PC-9 (cell line): ENCODE measurements around the gene NUP62CL. TPM values are rescaled to one million over a fixed set of nuclear protein-coding genes. Genes with fewer than 3 reads are reported as not detected.
A peak's percentile ranks its signal among the peaks of the same experiment; 100 is the strongest.

Experiments used
- BruUV-seq: library from RNA; stranded (reverse); fragments of 400-500 nt; replicated peaks from 2 replicates; lab custom pipeline; 2021; lab: Mats Ljungman, UMichigan
- CTCF ChIA-PET: fragments of 300-600 bp; sonication (Branson Sonifier 250); formaldehyde crosslinking; loops from one replicate; lab custom pipeline; 2022; ENCODE audit warnings: antibody characterized with exemption; lab: Charles Lee
- POLR2A ChIA-PET: fragments of 300-600 bp; sonication (Branson Sonifier 250); formaldehyde crosslinking; loops from one replicate; lab custom pipeline; 2022; ENCODE audit warnings: antibody characterized with exemption; ENCODE audit not compliant: unreplicated experiment; lab: Charles Lee
- DNase-seq, 2 experiments: peaks; one replicate each; pipeline versions ENCODE4 v3.0.0 to v3.0.0-alpha.2; 2015 to 2022; ENCODE audit warnings: mixed read lengths in 1 of 2
- H2AFZ ChIP-seq: fragments of 200-600 bp; sonication (generic); 2 replicates; pipeline ENCODE4 v1.8.1; 2017; ENCODE audit warnings: antibody characterized with exemption
- H3F3A ChIP-seq: fragments of 200-600 bp; sonication (generic); 2 replicates; pipeline ENCODE4 v1.8.1; 2017; ENCODE audit warnings: antibody characterized with exemption, mild to moderate bottlenecking, low read depth; ENCODE audit not compliant: insufficient read depth
- H3K27ac ChIP-seq: fragments of 200-600 bp; sonication (generic); 2 replicates; pipeline ENCODE4 v1.6.1; 2016; ENCODE audit warnings: mixed run types
- H3K27me3 ChIP-seq: fragments of 200-600 bp; sonication (generic); 2 replicates; pipeline ENCODE4 v1.6.1; 2016; ENCODE audit warnings: low read depth, mixed run types; ENCODE audit not compliant: insufficient read depth
- H3K36me3 ChIP-seq: fragments of 200-600 bp; sonication (generic); 2 replicates; pipeline ENCODE4 v1.6.1; 2016; ENCODE audit warnings: low read depth, mixed run types
- H3K4me1 ChIP-seq: fragments of 200-600 bp; sonication (generic); replicated peaks from 2 replicates; pipeline ENCODE4 v1.6.1; 2016; ENCODE audit warnings: mixed run types; ENCODE audit not compliant: insufficient read depth
- H3K4me2 ChIP-seq: fragments of 200-600 bp; sonication (generic); 2 replicates; pipeline ENCODE4 v1.6.1; 2017; ENCODE audit warnings: mixed run types
- H3K4me3 ChIP-seq: fragments of 200-600 bp; sonication (generic); 2 replicates; pipeline ENCODE4 v1.6.1; 2016; ENCODE audit warnings: mixed run types
- H3K79me2 ChIP-seq: fragments of 200-600 bp; sonication (generic); 2 replicates; pipeline ENCODE4 v1.6.1; 2017; ENCODE audit warnings: low read depth, mixed run types
- H3K9me2 ChIP-seq: fragments of 200-600 bp; sonication (generic); 2 replicates; pipeline ENCODE4 v1.8.1; 2017; ENCODE audit warnings: mild to moderate bottlenecking; ENCODE audit not compliant: insufficient read depth
- H3K9me3 ChIP-seq: fragments of 200-600 bp; sonication (generic); 2 replicates; pipeline ENCODE4 v1.8.1; 2016; ENCODE audit warnings: low read depth; ENCODE audit not compliant: insufficient read depth
- H4K20me1 ChIP-seq: fragments of 200-600 bp; sonication (generic); 2 replicates; pipeline ENCODE4 v1.8.1; 2017; ENCODE audit not compliant: insufficient read depth
- EZH2 ChIP-seq: fragments of 200-600 bp; sonication (generic); IDR thresholded peaks from 2 replicates; pipeline ENCODE4 v1.8.0; 2017; ENCODE audit warnings: antibody characterized with exemption, low read depth
- intact Hi-C: fragments of 100-400 bp; cut with micrococcal nuclease; formaldehyde crosslinking; loops from one replicate; pipeline ENCODE4 v1.10.0; 2022; ENCODE audit not compliant: unreplicated experiment
- total RNA-seq: library from RNA; stranded (reverse); gene quantifications from 2 replicates; pipeline ENCODE4 v1.2.3, GENCODE V29; 2021
- TF ChIP-seq, protein P1 (sequence below): fragments of 200-600 bp; sonication (generic); conservative IDR thresholded peaks from 2 replicates; pipeline ENCODE4 v1.6.1; 2017; ENCODE audit warnings: mixed run types, antibody characterized with exemption, mild to moderate bottlenecking, moderate library complexity

The NUP62CL gene
- total RNA-seq, 1 experiment from 2014 or later, result 20.9 TPM

DNA sequence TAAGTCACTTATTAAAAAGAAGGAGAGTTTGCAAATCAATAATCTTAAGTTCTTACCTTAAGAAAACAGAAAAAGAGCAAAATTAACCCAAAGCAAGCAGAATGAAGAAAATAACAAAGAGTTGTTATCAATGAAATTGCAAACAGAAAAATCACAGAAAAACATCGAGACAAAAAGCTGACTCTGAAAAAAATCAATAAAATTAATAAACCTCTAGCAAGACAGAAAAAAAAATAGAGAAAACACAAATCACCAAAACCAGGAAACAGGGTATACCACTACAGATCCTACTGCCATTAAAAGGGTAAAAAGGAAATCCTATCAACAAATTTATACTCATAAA, 70.3 kb downstream of the NUP62CL start:
- intact Hi-C loops, result no loop called here
- ChIA-PET CTCF (no interaction called here), POLR2A (no interaction called here)
- H2AFZ ChIP-seq, result peak overlapping the region; percentile 52; the same call in 1 of the 2 replicates
- peak overlapping the region; percentile 73 for H3K4me2 ChIP-seq
- TF ChIP-seq, protein P1, sequence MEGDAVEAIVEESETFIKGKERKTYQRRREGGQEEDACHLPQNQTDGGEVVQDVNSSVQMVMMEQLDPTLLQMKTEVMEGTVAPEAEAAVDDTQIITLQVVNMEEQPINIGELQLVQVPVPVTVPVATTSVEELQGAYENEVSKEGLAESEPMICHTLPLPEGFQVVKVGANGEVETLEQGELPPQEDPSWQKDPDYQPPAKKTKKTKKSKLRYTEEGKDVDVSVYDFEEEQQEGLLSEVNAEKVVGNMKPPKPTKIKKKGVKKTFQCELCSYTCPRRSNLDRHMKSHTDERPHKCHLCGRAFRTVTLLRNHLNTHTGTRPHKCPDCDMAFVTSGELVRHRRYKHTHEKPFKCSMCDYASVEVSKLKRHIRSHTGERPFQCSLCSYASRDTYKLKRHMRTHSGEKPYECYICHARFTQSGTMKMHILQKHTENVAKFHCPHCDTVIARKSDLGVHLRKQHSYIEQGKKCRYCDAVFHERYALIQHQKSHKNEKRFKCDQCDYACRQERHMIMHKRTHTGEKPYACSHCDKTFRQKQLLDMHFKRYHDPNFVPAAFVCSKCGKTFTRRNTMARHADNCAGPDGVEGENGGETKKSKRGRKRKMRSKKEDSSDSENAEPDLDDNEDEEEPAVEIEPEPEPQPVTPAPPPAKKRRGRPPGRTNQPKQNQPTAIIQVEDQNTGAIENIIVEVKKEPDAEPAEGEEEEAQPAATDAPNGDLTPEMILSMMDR, result no peak
- no peak for TF ChIP-seq EZH2
- H3K27me3 ChIP-seq, result no peaks in the 10 kb centered on the region
- peaks cover 8% of the 10 kb centered on the region; the same call in 1 of the 2 replicates for H3K9me3 ChIP-seq
- H3K79me2 ChIP-seq, result no peaks in the 10 kb centered on the region
- H3F3A ChIP-seq, result peaks cover 22% of the 10 kb centered on the region
- BruUV-seq, result no TSS peak
- peaks cover 36% of the 10 kb centered on the region for H3K4me1 ChIP-seq
- peak overlapping the region; percentile 46; the same call in 1 of the 2 replicates for H3K4me3 ChIP-seq
- peak in 1 of 2 experiments; percentile 40 for DNase-seq
- H3K27ac ChIP-seq, result peak overlapping the region; percentile 93
- H4K20me1 ChIP-seq, result no peaks in the 10 kb centered on the region
- H3K36me3 ChIP-seq, result peaks cover 10% of the 10 kb centered on the region
- H3K9me2 ChIP-seq, result no peaks in the 10 kb centered on the region; the same call in 1 of the 2 replicates

DNA sequence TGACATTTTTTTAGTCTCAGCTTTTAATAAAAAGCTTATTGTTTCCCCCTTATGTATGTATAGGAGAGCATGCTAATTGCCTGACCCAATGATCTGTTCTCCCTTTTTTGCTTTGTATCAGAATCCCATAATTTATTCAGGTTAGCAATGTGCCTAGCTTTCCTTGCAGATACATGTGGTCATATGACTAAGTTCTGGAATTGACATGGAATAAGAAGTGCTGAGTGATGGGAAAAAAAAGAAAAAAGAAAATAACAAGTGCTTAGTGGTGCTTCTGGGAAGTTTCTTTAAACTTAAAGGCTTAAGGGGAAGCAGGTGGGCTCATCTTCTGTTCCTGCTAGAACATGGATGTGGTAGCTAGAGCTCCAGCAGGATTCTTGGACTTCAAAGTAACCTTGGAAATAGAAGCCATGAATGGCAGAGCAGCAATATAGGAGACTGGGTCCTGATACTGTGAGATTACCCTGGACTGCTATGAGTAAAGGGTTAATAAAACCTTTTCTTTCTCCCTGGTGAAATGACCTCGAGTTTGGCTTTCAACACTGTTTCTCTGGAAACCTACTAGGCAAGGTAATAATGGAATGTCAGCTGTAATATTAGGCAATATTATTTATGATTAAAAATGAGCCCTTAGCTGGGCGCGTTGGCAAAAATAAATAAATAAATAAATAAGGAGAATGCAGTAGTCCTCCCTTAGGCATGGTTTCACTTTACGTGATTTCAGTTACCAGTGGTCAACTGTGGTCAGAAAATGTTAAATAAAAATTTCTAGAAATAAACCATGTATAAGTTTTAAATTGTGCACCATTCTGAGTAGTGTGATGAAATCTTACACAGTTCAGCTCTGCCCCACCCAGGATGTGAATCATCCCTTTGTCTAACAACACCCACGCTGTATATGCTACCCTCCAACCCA, 70.9 kb downstream of the NUP62CL start:
- H3K4me2 ChIP-seq, result peak overlapping the region; percentile 73
- peaks cover 36% of the 10 kb centered on the region for H3K4me1 ChIP-seq
- intact Hi-C loops, result no loop called here
- peaks cover 22% of the 10 kb centered on the region for H3F3A ChIP-seq
- H3K79me2 ChIP-seq, result no peaks in the 10 kb centered on the region
- no TSS peak for BruUV-seq
- peak; percentile 38 to 82 for DNase-seq
- H3K9me3 ChIP-seq, result peaks cover 8% of the 10 kb centered on the region; the same call in 1 of the 2 replicates
- H3K27ac ChIP-seq, result peak overlapping the region; percentile 93
- H2AFZ ChIP-seq, result peak overlapping the region; percentile 34; the same call in 1 of the 2 replicates
- peak overlapping the region; percentile 46; the same call in 1 of the 2 replicates for H3K4me3 ChIP-seq
- H3K9me2 ChIP-seq, result no peaks in the 10 kb centered on the region; the same call in 1 of the 2 replicates
- peaks cover 10% of the 10 kb centered on the region for H3K36me3 ChIP-seq
- H4K20me1 ChIP-seq, result no peaks in the 10 kb centered on the region
- TF ChIP-seq, protein P1, result no peak
- no peak for TF ChIP-seq EZH2
- ChIA-PET CTCF (no interaction called here), POLR2A (interaction anchor here (0.6 kb wide), 3 partner anchors 20 to 830 kb away, joined by 3 to 4 read pairs (median 4); no protein-coding TSS in a partner anchor)
- no peaks in the 10 kb centered on the region for H3K27me3 ChIP-seq

DNA sequence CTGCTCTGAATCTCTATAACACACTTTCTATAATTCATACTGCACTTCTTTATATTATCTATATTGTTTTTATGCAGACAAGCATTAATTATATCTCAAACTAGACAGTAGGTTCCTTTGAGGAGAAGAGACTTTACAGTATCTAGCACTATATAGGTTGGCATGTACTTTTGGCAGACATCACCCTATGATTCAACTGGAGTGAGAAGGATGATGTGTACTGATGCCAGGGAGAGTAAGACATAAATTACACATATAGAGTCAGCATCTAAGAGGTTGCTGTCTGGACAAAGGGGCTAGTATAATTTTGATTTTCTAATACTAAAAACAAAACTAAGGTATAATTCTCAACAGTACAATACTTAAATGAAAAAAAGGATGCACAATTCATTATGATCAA, 82.5 kb downstream of the NUP62CL start:
- no peak overlapping the region for H2AFZ ChIP-seq
- intact Hi-C loops, result no loop called here
- no TSS peak for BruUV-seq
- no peaks in the 10 kb centered on the region for H3K79me2 ChIP-seq
- TF ChIP-seq EZH2, result no peak
- TF ChIP-seq, protein P1, result no peak
- H3K36me3 ChIP-seq, result no peaks in the 10 kb centered on the region
- no peak for DNase-seq
- H3K4me2 ChIP-seq, result no peak overlapping the region
- peaks cover 7% of the 10 kb centered on the region; the same call in 1 of the 2 replicates for H3K4me1 ChIP-seq
- H3K27ac ChIP-seq, result no peak overlapping the region
- H4K20me1 ChIP-seq, result no peaks in the 10 kb centered on the region
- ChIA-PET POLR2A (no interaction called here), CTCF (no interaction called here)
- H3K9me2 ChIP-seq, result no peaks in the 10 kb centered on the region
- no peaks in the 10 kb centered on the region for H3F3A ChIP-seq
- H3K9me3 ChIP-seq, result no peaks in the 10 kb centered on the region
- H3K27me3 ChIP-seq, result no peaks in the 10 kb centered on the region
- no peak overlapping the region for H3K4me3 ChIP-seq
